Breast epithelium (tissue), 3 donors: ENCODE data around the gene ISG15.
A peak's percentile ranks its signal among the peaks of the same experiment; 100 is the strongest.

Experiments
- POLR2AphosphoS5 ChIP-seq, 3 donors: sonication (generic); formaldehyde crosslinking; IDR thresholded peaks; one replicate each; pipeline ENCODE4 v1.6.1; 2017; ENCODE audit warnings: antibody characterized with exemption in 3 of 3
- TF ChIP-seq, protein P1 (sequence below), 3 donors: fragments of 450-650 bp; IDR thresholded peaks; one replicate each; pipeline ENCODE4 v1.5.1; 2016 to 2017; ENCODE audit warnings: antibody characterized with exemption in 3 of 3, mild to moderate bottlenecking in 3 of 3, moderate library complexity in 3 of 3

DNA sequence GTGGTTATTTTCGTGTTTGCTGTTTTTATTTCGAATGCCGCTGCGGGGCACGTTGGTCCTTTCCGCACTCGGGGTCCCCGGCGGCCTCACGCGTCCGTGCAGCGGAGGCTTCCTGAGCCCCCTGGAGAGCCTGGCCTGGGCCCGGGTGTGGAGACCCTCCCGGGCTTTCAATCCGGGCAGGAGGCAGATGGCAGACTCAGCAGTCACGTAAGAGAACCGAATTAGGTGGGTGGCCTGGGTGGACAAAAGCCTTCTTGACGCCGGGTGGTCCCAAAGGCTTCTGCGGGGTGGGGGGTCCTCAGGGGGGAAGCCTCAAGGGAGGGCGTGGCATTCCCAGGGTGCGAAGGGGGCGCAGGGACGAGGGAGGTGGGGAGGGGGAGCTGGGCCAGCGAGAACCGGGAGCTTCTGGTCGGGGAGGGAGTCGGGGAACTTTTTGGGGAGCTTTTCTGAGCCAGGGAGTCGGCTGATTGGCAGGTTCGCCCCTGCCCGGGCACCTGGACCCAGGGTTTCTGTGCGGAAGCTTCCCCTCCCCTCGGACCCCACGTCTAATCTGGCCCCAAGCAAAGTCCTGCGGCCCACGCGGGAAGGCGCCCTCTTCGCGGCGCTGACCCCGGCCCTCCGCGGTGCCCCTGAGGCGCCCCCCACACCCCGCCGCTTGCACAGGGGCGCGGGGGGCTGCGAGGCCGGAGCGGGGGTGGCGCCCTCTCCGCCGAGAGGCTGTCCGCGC is 12.1 kb upstream of the ISG15 start:
- TF ChIP-seq, protein P1, sequence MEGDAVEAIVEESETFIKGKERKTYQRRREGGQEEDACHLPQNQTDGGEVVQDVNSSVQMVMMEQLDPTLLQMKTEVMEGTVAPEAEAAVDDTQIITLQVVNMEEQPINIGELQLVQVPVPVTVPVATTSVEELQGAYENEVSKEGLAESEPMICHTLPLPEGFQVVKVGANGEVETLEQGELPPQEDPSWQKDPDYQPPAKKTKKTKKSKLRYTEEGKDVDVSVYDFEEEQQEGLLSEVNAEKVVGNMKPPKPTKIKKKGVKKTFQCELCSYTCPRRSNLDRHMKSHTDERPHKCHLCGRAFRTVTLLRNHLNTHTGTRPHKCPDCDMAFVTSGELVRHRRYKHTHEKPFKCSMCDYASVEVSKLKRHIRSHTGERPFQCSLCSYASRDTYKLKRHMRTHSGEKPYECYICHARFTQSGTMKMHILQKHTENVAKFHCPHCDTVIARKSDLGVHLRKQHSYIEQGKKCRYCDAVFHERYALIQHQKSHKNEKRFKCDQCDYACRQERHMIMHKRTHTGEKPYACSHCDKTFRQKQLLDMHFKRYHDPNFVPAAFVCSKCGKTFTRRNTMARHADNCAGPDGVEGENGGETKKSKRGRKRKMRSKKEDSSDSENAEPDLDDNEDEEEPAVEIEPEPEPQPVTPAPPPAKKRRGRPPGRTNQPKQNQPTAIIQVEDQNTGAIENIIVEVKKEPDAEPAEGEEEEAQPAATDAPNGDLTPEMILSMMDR (IDR thresholded peaks at IDR 0.05) = peak in 1 of 3 donors; percentile 4
- no peak for TF ChIP-seq POLR2AphosphoS5 (IDR thresholded peaks at IDR 0.05)
